ENCODE results near the gene SLC2A4RG.
"Not testable (repeated sequence)": the region's sequence is repeated elsewhere in the genome, so short reads cannot be mapped to it uniquely, and the experiment has no call there.

The SLC2A4RG gene

GRCh38 chr20:63712191-63712590 is 27.4 kb upstream of the SLC2A4RG start:
- no peak for DNase-seq (ENCODE audit: low spot score)
- no peak for TF ChIP-seq CTCF (IDR thresholded peaks at IDR 0.05; ENCODE audit: extremely low read depth, missing control alignments)

GRCh38 chr20:63714858-63715257 is 24.7 kb upstream of the SLC2A4RG start:
- no peak for DNase-seq (ENCODE audit: low spot score)
- TF ChIP-seq CTCF (IDR thresholded peaks at IDR 0.05; ENCODE audit: extremely low read depth, missing control alignments) = no peak

- no peak for DNase-seq (ENCODE audit: low spot score)
- TF ChIP-seq CTCF (IDR thresholded peaks at IDR 0.05; ENCODE audit: extremely low read depth, missing control alignments) = no peak
These were observed 20.6 kb upstream of the SLC2A4RG start for GRCh38 chr20:63718996-63719395.

GRCh38 chr20:63722967-63723622 is 16.5 kb upstream of the SLC2A4RG start:
- DNase-seq (ENCODE audit: low spot score) = not testable (repeated sequence)

GRCh38 chr20:63730189-63730733 is 9.3 kb upstream of the SLC2A4RG start:
- DNase-seq (ENCODE audit: low spot score) = not testable (repeated sequence)

- DNase-seq (ENCODE audit: low spot score) = no peak
- no peak for TF ChIP-seq CTCF (IDR thresholded peaks at IDR 0.05; ENCODE audit: extremely low read depth, missing control alignments)
These were observed 8.2 kb upstream of the SLC2A4RG start for GRCh38 chr20:63731410-63731809.

GRCh38 chr20:63732118-63733095 is 7.2 kb upstream of the SLC2A4RG start:
- no peak for TF ChIP-seq CTCF (IDR thresholded peaks at IDR 0.05; ENCODE audit: extremely low read depth, missing control alignments)
- DNase-seq (ENCODE audit: low spot score) = no peak

- TF ChIP-seq CTCF (IDR thresholded peaks at IDR 0.05; ENCODE audit: extremely low read depth, missing control alignments) = no peak
- no peak for DNase-seq (ENCODE audit: low spot score)
These were observed 6.5 kb upstream of the SLC2A4RG start for GRCh38 chr20:63733117-63733516.

Data from GM20000 (cell line).